HCT116 (cell line): ENCODE measurements around the gene TEX9. TPM values are rescaled to one million over a fixed set of nuclear protein-coding genes. Genes with fewer than 3 reads are reported as not detected.

Experiments
- ATAC-seq: fragments of 200-7000 bp; cut with Tn5 transposase; 2 replicates; pipeline ENCODE4 v1.9.1; 2020; ENCODE audit warnings: mild to moderate bottlenecking, moderate library complexity
- BruUV-seq: library from RNA; stranded (reverse); fragments of 400-500 nt; replicated peaks from 2 replicates; lab custom pipeline; 2021; lab: Mats Ljungman, UMichigan
- CTCF ChIA-PET: fragments of 300-600 bp; sonication (Branson Sonifier 250); formaldehyde crosslinking; loops from one replicate; lab custom pipeline; 2021; ENCODE audit warnings: antibody characterized with exemption; lab: Charles Lee
- POLR2A ChIA-PET: fragments of 300-600, 350-600 bp; sonication (Branson Sonifier 250); formaldehyde crosslinking; loops from one replicate; lab custom pipeline; 2021; ENCODE audit warnings: antibody characterized with exemption; lab: Charles Lee
- RAD21 ChIA-PET, 2 experiments: fragments of 300-600 bp; sonication (Branson Sonifier 250); formaldehyde crosslinking; loops; one replicate each; lab custom pipeline; 2023; ENCODE audit warnings: low total read pairs in 2 of 2; ENCODE audit not compliant: uncharacterized antibody in 2 of 2, unreplicated experiment in 2 of 2, low non-redundant PET in 1 of 2; lab: Charles Lee
- DNase-seq: peaks from one replicate; pipeline ENCODE4 v3.0.0-alpha.2; 2010; ENCODE audit warnings: low read depth, low spot score
- H2AFZ ChIP-seq: fragments of 200-600 bp; shearing (Covaris generic), sonication (generic); 2 replicates; pipeline ENCODE4 v1.6.1; 2017; ENCODE audit warnings: low read depth, mixed run types, mixed read lengths, antibody characterized with exemption, low read length; ENCODE audit not compliant: poor library complexity, severe bottlenecking
- H3K27ac ChIP-seq: 2 replicates; pipeline ENCODE4 v1.5.1; 2012; ENCODE audit warnings: low read depth, low read length
- H3K27me3 ChIP-seq: fragments of 200-600 bp; sonication (generic); 2 replicates; pipeline ENCODE4 v1.6.1; 2016; ENCODE audit warnings: mixed run types, low read length, mixed read lengths; ENCODE audit not compliant: insufficient read depth
- H3K36me3 ChIP-seq, 2 experiments: fragments of 200-500 bp in 1 of 2; fragments of 200-600 bp in 1 of 2; sonication (Bioruptor generic) in 1 of 2; sonication (generic) in 1 of 2; 2 replicates each; pipeline versions ENCODE4 v1.5.1 to v1.6.1; 2014 to 2016; ENCODE audit warnings: low read length in 2 of 2, inconsistent platforms in 1 of 2, mixed read lengths in 1 of 2, mixed run types in 1 of 2; ENCODE audit not compliant: insufficient read depth in 2 of 2, control insufficient read depth in 1 of 2
- H3K4me1 ChIP-seq, 2 experiments: fragments of 200-600 bp in 1 of 2; sonication (generic) in 1 of 2; 2 replicates each; pipeline versions ENCODE4 v1.5.1 to v1.6.1; 2012 to 2017; ENCODE audit warnings: low read length in 2 of 2, inconsistent platforms in 1 of 2, mild to moderate bottlenecking in 1 of 2, mixed read lengths in 1 of 2, mixed run types in 1 of 2, moderate library complexity in 1 of 2; ENCODE audit not compliant: insufficient read depth in 2 of 2, control insufficient read depth in 1 of 2
- H3K4me2 ChIP-seq: fragments of 200-600 bp; sonication (generic); 2 replicates; pipeline ENCODE4 v1.6.1; 2017; ENCODE audit warnings: mixed run types, low read length, mixed read lengths
- H3K4me3 ChIP-seq, 2 experiments: fragments of 200-600 bp in 1 of 2; sonication (generic) in 1 of 2; replicated peaks in 1 of 2; 2 replicates each; pipeline ENCODE4 v1.5.1; 2011 to 2016; ENCODE audit warnings: low read length in 2 of 2, control low read depth in 1 of 2, low read depth in 1 of 2, mild to moderate bottlenecking in 1 of 2, mixed read lengths in 1 of 2, mixed run types in 1 of 2
- H3K79me2 ChIP-seq: fragments of 200-600 bp; sonication (generic); 2 replicates; pipeline ENCODE4 v1.6.1; 2017; ENCODE audit warnings: mild to moderate bottlenecking, mixed run types, low read length, moderate library complexity, mixed read lengths; ENCODE audit not compliant: insufficient read depth
- H3K9ac ChIP-seq: fragments of 200-600 bp; sonication (generic); 2 replicates; pipeline ENCODE4 v1.6.1; 2016; ENCODE audit warnings: low read length, mixed read lengths
- H3K9me2 ChIP-seq: fragments of 200-600 bp; sonication (generic), shearing (Covaris generic); 2 replicates; pipeline ENCODE4 v1.6.1; 2017; ENCODE audit warnings: mixed run types, mild to moderate bottlenecking, moderate library complexity; ENCODE audit not compliant: insufficient read depth
- H3K9me3 ChIP-seq, 2 experiments: fragments of 200-500 bp in 1 of 2; fragments of 200-600 bp in 1 of 2; sonication (Bioruptor generic) in 1 of 2; sonication (generic) in 1 of 2; 2 replicates each; pipeline ENCODE4 v1.6.1; 2014 to 2017; ENCODE audit warnings: low read length in 2 of 2, mixed read lengths in 2 of 2, inconsistent platforms in 1 of 2, low read depth in 1 of 2, mild to moderate bottlenecking in 1 of 2, mixed run types in 1 of 2, moderate library complexity in 1 of 2; ENCODE audit not compliant: control insufficient read depth in 1 of 2, insufficient read depth in 1 of 2
- H4K20me1 ChIP-seq: fragments of 200-600 bp; sonication (generic), shearing (Covaris generic); 2 replicates; pipeline ENCODE4 v1.6.1; 2017; ENCODE audit warnings: mixed run types, mild to moderate bottlenecking, moderate library complexity; ENCODE audit not compliant: insufficient read depth
- CEBPB ChIP-seq: IDR thresholded peaks from 2 replicates; pipeline ENCODE4 v1.6.1; 2012; ENCODE audit warnings: low read depth
- SP1 ChIP-seq: IDR thresholded peaks from 2 replicates; pipeline ENCODE4 v1.6.1; 2012; ENCODE audit warnings: low read depth
- ZNF274 ChIP-seq: fragments of 200-500 bp; sonication (Bioruptor generic); IDR thresholded peaks from 2 replicates; pipeline ENCODE4 v1.6.1; 2014; ENCODE audit warnings: mild to moderate bottlenecking, low read depth, low read length, inconsistent platforms
- intact Hi-C: fragments of 100-400 bp; cut with micrococcal nuclease; formaldehyde crosslinking; loops from 2 replicates; pipeline ENCODE4 v1.10.0; 2022
- total RNA-seq: library from RNA; stranded (reverse); gene quantifications from one replicate; pipeline ENCODE4 v1.2.1, GENCODE V29; 2021; ENCODE audit not compliant: unreplicated experiment
- TF ChIP-seq, protein P1 (sequence below): IDR thresholded peaks from 2 replicates; pipeline ENCODE4 v1.6.1; 2012; ENCODE audit warnings: low read depth
- TF ChIP-seq, protein P2 (sequence below), 3 experiments: fragments of 200-600 bp in 1 of 3; sonication (generic) in 1 of 3; IDR thresholded peaks in 2 of 3; conservative IDR thresholded peaks in 1 of 3; 2 replicates each; pipeline ENCODE4 v1.5.1; 2012 to 2017; ENCODE audit warnings: low read depth in 2 of 3, low read length in 2 of 3, antibody characterized with exemption in 1 of 3, borderline replicate concordance in 1 of 3, control low read depth in 1 of 3, mild to moderate bottlenecking in 1 of 3, mixed read lengths in 1 of 3, mixed run types in 1 of 3, moderate library complexity in 1 of 3; ENCODE audit not compliant: insufficient read depth in 1 of 3

TEX9 gene
- total RNA-seq, 1 experiment from 2014 or later: 5.2 TPM

DNA sequence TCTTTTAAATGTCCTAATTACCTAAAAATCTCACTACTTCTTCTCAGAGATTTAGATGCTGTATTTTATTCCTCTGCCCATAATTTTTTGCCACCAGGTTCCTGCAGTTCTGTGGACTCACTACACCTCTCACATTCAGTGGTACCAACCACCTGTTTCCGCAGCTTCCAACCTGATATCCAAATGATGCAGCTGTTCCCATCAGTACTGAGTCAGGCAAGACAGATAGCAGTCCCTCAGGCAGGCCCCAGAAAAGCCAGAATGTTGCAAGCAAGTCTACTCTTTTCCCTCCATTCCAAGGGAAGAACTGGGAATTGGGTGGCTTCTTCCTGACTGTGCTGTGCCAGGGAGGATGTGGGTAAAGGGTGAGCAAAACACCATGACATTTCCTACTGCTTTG, 60.8 kb downstream of the TEX9 start:
- ChIA-PET CTCF (interaction anchor here (1.2 to 4.2 kb wide), 2 partner anchors 176 to 180 kb away, joined by 3 to 54 read pairs; no protein-coding TSS in a partner anchor), POLR2A (no interaction called here), RAD21 (no interaction called here)
- no peaks in the 10 kb centered on the region for H3K9me2 ChIP-seq
- H3K4me2 ChIP-seq: no peak overlapping the region
- H3K27ac ChIP-seq: no peak overlapping the region
- intact Hi-C loops: loop anchor here (5.0 kb wide), 1 partner anchor 779 kb away; no protein-coding TSS in a partner anchor
- no peaks in the 10 kb centered on the region for H4K20me1 ChIP-seq
- BruUV-seq: no TSS peak
- DNase-seq: no peak
- no peak for ATAC-seq
- no peaks in the 10 kb centered on the region for H3K27me3 ChIP-seq
- TF ChIP-seq, protein P1, sequence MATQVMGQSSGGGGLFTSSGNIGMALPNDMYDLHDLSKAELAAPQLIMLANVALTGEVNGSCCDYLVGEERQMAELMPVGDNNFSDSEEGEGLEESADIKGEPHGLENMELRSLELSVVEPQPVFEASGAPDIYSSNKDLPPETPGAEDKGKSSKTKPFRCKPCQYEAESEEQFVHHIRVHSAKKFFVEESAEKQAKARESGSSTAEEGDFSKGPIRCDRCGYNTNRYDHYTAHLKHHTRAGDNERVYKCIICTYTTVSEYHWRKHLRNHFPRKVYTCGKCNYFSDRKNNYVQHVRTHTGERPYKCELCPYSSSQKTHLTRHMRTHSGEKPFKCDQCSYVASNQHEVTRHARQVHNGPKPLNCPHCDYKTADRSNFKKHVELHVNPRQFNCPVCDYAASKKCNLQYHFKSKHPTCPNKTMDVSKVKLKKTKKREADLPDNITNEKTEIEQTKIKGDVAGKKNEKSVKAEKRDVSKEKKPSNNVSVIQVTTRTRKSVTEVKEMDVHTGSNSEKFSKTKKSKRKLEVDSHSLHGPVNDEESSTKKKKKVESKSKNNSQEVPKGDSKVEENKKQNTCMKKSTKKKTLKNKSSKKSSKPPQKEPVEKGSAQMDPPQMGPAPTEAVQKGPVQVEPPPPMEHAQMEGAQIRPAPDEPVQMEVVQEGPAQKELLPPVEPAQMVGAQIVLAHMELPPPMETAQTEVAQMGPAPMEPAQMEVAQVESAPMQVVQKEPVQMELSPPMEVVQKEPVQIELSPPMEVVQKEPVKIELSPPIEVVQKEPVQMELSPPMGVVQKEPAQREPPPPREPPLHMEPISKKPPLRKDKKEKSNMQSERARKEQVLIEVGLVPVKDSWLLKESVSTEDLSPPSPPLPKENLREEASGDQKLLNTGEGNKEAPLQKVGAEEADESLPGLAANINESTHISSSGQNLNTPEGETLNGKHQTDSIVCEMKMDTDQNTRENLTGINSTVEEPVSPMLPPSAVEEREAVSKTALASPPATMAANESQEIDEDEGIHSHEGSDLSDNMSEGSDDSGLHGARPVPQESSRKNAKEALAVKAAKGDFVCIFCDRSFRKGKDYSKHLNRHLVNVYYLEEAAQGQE: no peak
- TF ChIP-seq ZNF274 (no peak), SP1 (no peak), CEBPB (no peak)
- TF ChIP-seq, protein P2, sequence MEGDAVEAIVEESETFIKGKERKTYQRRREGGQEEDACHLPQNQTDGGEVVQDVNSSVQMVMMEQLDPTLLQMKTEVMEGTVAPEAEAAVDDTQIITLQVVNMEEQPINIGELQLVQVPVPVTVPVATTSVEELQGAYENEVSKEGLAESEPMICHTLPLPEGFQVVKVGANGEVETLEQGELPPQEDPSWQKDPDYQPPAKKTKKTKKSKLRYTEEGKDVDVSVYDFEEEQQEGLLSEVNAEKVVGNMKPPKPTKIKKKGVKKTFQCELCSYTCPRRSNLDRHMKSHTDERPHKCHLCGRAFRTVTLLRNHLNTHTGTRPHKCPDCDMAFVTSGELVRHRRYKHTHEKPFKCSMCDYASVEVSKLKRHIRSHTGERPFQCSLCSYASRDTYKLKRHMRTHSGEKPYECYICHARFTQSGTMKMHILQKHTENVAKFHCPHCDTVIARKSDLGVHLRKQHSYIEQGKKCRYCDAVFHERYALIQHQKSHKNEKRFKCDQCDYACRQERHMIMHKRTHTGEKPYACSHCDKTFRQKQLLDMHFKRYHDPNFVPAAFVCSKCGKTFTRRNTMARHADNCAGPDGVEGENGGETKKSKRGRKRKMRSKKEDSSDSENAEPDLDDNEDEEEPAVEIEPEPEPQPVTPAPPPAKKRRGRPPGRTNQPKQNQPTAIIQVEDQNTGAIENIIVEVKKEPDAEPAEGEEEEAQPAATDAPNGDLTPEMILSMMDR (IDR thresholded peaks at IDR 0.05 in 2 of 3, conservative IDR thresholded peaks at IDR 0.05 in 1 of 3; ENCODE audit: borderline replicate concordance in 1 of 3, insufficient read depth in 1 of 3, low read depth in 2 of 3, low read length in 2 of 3): no peak
- H3K36me3 ChIP-seq: no peaks in the 10 kb centered on the region
- H3K79me2 ChIP-seq: no peaks in the 10 kb centered on the region
- no peak overlapping the region for H2AFZ ChIP-seq
- no peak overlapping the region for H3K9ac ChIP-seq
- no peaks in the 10 kb centered on the region for H3K9me3 ChIP-seq
- H3K4me1 ChIP-seq: no peaks in the 10 kb centered on the region
- no peak overlapping the region for H3K4me3 ChIP-seq
